AG04449 (cell line): ENCODE data around the gene ACAT1.

Experiments used
- CTCF ChIA-PET: fragments of 350-600 bp; formaldehyde crosslinking; extraction: SDS; loops from one replicate; lab custom pipeline; 2021; ENCODE audit warnings: antibody characterized with exemption; lab: Yijun Ruan, JAX
- POLR2A ChIA-PET: fragments of 400-600, 350-600 bp; formaldehyde crosslinking; extraction: SDS; loops from one replicate; lab custom pipeline; 2020; ENCODE audit warnings: antibody characterized with exemption, inconsistent platforms; lab: Yijun Ruan, JAX
- DNase-seq: peaks from one replicate; pipeline ENCODE4 v3.0.0-alpha.2; 2010; ENCODE audit warnings: low read depth, low spot score
- H3K4me3 ChIP-seq: 2 replicates; pipeline ENCODE4 v1.5.1; 2011; ENCODE audit warnings: low read depth, mild to moderate bottlenecking, control low read depth, low read length
- TF ChIP-seq, protein P1 (sequence below): IDR thresholded peaks from one replicate; pipeline ENCODE4 v1.5.1; 2011; ENCODE audit warnings: mild to moderate bottlenecking, moderate library complexity, low read length, control low read depth, inconsistent platforms; ENCODE audit not compliant: insufficient read depth; ENCODE audit errors: missing control alignments

Gene ACAT1

DNA sequence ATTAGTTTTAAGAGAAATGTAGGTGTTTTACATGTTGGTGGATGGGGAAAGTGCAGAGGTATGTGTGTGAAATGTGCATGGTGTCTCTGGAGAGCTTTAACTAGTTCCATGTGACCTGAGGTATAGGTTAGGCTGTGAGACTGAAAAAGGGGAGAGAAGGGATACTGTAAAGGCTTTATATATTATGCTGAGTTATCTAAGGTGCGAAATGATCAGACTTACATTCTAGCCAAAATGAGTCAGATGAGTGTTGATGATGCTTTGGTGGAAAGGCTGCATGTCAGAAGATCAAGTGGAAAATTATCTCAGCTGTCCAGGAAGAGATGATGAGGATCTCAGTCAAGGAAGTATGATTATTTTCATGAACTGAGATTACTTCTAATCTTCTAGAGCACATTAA lies 15.8 kb downstream of the ACAT1 start:
- no peak overlapping the region for H3K4me3 ChIP-seq
- TF ChIP-seq, protein P1, sequence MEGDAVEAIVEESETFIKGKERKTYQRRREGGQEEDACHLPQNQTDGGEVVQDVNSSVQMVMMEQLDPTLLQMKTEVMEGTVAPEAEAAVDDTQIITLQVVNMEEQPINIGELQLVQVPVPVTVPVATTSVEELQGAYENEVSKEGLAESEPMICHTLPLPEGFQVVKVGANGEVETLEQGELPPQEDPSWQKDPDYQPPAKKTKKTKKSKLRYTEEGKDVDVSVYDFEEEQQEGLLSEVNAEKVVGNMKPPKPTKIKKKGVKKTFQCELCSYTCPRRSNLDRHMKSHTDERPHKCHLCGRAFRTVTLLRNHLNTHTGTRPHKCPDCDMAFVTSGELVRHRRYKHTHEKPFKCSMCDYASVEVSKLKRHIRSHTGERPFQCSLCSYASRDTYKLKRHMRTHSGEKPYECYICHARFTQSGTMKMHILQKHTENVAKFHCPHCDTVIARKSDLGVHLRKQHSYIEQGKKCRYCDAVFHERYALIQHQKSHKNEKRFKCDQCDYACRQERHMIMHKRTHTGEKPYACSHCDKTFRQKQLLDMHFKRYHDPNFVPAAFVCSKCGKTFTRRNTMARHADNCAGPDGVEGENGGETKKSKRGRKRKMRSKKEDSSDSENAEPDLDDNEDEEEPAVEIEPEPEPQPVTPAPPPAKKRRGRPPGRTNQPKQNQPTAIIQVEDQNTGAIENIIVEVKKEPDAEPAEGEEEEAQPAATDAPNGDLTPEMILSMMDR, result no peak
- ChIA-PET CTCF (no interaction called here), POLR2A (no interaction called here)
- no peak for DNase-seq

DNA sequence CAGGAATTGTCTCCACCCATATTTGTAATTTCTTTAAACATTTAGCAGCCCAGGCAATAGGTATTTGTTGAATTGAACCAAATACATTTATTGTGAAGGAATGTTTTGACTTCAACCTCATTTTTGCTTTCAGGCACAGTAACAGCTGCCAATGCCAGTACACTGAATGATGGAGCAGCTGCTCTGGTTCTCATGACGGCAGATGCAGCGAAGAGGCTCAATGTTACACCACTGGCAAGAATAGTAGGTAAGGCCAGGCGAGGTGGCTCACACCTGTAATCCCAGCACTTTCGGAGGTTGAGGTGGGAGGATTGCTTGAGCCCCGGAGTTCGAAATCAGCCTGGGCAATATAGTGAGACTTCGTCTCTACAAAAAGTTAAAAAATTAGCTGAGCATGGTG lies 20.9 kb downstream of the ACAT1 start:
- TF ChIP-seq, protein P1, result no peak
- H3K4me3 ChIP-seq, result no peak overlapping the region
- POLR2A ChIA-PET, result no interaction called here
- CTCF ChIA-PET, result interaction anchor here (1.5 to 1.8 kb wide), 2 partner anchors 13 to 23 kb away, joined by 4 to 5 read pairs; no protein-coding TSS in a partner anchor
- DNase-seq, result no peak

DNA sequence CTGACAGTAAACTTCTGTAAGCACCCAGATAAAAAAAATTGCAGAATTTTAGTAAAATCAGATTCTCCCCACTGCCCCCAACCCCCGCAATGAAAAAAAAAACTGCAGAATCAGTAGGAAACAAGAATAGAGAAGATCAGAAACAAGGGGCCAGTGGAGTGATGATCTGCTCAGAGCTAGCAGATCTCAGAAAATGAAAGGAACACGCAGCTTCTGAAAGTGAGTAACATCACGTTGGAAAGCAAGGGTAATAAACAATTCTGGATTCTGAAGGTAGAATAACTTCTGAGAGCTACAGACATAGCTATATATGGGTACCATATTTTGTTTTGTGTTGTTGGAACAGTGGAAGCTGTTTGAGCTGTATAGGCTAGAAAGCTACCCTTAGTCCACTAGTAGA lies 23.2 kb downstream of the ACAT1 start:
- TF ChIP-seq, protein P1, result no peak
- CTCF ChIA-PET, result interaction anchor here (1.3 kb wide), 1 partner anchor 10 kb away, joined by 3 read pairs; no protein-coding TSS in a partner anchor
- H3K4me3 ChIP-seq, result no peak overlapping the region
- no peak for DNase-seq
- POLR2A ChIA-PET, result no interaction called here

DNA sequence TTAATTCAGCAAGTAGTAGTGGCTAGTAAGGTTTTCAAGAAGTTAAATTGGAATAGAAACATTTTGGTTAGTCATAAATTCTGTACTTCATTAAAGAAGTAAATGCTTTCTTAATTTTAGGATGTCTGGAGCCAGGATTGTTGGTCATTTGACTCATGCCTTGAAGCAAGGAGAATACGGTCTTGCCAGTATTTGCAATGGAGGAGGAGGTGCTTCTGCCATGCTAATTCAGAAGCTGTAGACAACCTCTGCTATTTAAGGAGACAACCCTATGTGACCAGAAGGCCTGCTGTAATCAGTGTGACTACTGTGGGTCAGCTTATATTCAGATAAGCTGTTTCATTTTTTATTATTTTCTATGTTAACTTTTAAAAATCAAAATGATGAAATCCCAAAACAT lies 25.8 kb downstream of the ACAT1 start:
- no peak for DNase-seq
- ChIA-PET POLR2A (no interaction called here), CTCF (interaction anchor here (1.4 kb wide), 1 partner anchor 29 kb away, joined by 4 read pairs; no protein-coding TSS in a partner anchor)
- TF ChIP-seq, protein P1, result no peak
- H3K4me3 ChIP-seq, result no peak overlapping the region

DNA sequence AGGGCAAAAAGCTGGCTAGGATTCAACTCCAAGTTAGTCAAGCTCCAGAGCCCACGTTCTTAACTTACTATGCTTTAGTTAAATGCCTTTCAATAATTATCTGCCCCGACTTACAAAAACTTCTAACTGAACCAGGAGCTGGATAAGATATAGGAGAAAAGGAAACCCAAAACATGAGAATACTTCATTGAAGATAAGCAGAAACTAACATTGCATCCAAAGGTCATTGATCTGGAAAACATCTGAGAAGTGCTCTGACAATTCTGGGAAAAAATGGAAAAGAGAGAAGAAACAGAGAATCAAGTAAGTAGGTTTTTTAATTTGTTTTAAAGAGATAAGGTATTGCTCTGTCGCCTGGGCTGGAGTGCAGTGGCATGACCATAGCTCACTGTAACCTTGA lies 27.2 kb downstream of the ACAT1 start:
- ChIA-PET POLR2A (no interaction called here), CTCF (interaction anchor here (1.0 kb wide), 1 partner anchor 9 kb away, joined by 5 read pairs; no protein-coding TSS in a partner anchor)
- TF ChIP-seq, protein P1, result no peak
- no peak for DNase-seq
- no peak overlapping the region for H3K4me3 ChIP-seq

DNA sequence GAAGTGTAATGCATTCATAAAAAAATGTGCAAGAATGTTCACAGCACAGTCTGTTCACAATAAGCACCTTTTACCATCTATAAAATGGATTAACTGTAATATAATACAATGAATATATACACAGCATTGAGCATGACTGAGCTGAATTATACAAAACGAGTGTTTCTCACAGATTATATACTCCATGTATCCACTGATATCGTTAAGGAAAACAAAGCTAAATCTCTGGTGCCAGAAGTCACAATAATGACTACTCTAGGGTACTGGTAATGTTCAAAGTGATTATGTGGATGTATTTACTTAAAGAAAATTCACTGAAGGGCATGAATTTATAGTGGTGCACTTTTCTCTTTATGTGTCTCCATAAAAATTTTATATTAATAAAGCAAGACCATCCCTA lies 33.2 kb downstream of the ACAT1 start:
- H3K4me3 ChIP-seq, result no peak overlapping the region
- ChIA-PET CTCF (interaction anchor here (1.4 to 1.7 kb wide), 3 partner anchors 10 to 36 kb away, joined by 3 to 4 read pairs (median 4); no protein-coding TSS in a partner anchor), POLR2A (no interaction called here)
- DNase-seq, result no peak
- TF ChIP-seq, protein P1, result no peak
